Measurements from ENCODE around the gene NPAS3.

NPAS3 gene

GRCh38 chr14:33529787-33530757 lies 591.4 kb downstream of the NPAS3 start:
- DNase-seq = no peak

GRCh38 chr14:33532553-33532952 lies 593.9 kb downstream of the NPAS3 start:
- no peak for DNase-seq

GRCh38 chr14:33534104-33534503 lies 595.4 kb downstream of the NPAS3 start:
- DNase-seq = no peak

GRCh38 chr14:33534632-33535031 lies 596.0 kb downstream of the NPAS3 start:
- DNase-seq = no peak

GRCh38 chr14:33539918-33540357 lies 601.3 kb downstream of the NPAS3 start:
- no peak for DNase-seq

- DNase-seq = no peak
Measured at GRCh38 chr14:33541171-33541570, 602.5 kb downstream of the NPAS3 start.

GRCh38 chr14:33542338-33543287 lies 603.9 kb downstream of the NPAS3 start:
- no peak for DNase-seq

GRCh38 chr14:33545696-33546095 lies 607.0 kb downstream of the NPAS3 start:
- no peak for DNase-seq

- DNase-seq = no peak
Measured at GRCh38 chr14:33548606-33549005, 609.9 kb downstream of the NPAS3 start.

GRCh38 chr14:33551963-33552362 lies 613.3 kb downstream of the NPAS3 start:
- no peak for DNase-seq

- DNase-seq = no peak
Measured at GRCh38 chr14:33553706-33554278, 615.1 kb downstream of the NPAS3 start.

GRCh38 chr14:33554988-33555387 lies 616.3 kb downstream of the NPAS3 start:
- no peak for DNase-seq

- DNase-seq = no peak
Measured at GRCh38 chr14:33555710-33556350, 617.2 kb downstream of the NPAS3 start.

GRCh38 chr14:33556382-33557121 lies 617.9 kb downstream of the NPAS3 start:
- DNase-seq = no peak

- DNase-seq = no peak
Measured at GRCh38 chr14:33560718-33561431, 622.2 kb downstream of the NPAS3 start.

- DNase-seq = no peak
Measured at GRCh38 chr14:33561488-33562175, 623.0 kb downstream of the NPAS3 start.

- no peak for DNase-seq
Measured at GRCh38 chr14:33563191-33563900, 624.7 kb downstream of the NPAS3 start.

GRCh38 chr14:33563901-33564197 lies 625.2 kb downstream of the NPAS3 start:
- DNase-seq = no peak

GRCh38 chr14:33564774-33565630 lies 626.3 kb downstream of the NPAS3 start:
- DNase-seq = peak; percentile 15
